ENCODE data around the gene RAD51B. TPM values are rescaled to one million over a fixed set of nuclear protein-coding genes. Genes with fewer than 3 reads are reported as not detected.

RAD51B gene
- total RNA-seq, 1 donor from 2014 or later, result 28.5 TPM

DNA sequence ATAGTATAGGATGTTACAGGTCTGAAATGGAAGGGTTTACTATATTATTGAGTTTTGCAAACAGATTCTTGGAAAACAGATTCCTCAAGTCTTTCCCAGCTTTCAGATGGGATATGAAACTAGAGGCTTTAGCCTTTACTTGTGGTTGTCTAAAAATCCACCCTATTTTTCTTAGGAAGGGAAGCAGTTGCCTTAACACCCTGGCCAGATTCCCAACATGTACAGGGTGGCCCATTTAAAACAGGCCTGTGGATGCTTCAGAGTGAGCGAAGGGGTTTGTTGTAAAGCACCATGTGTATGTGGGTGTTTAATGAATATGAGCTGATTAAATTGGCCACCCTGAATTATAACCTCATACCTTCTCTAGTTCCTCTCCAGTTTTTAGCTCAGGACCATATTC lies 557.4 kb downstream of the RAD51B start:
- intact Hi-C loops (cut with DNase I), result no loop called here
- peak overlapping the region; percentile 66 for H3K27ac ChIP-seq
- no peaks in the 10 kb centered on the region for H3K27me3 ChIP-seq
- no peak for DNase-seq (ENCODE audit: extremely low spot score in 2 of 2)
- H3K9me3 ChIP-seq, result no peaks in the 10 kb centered on the region
- H3K4me3 ChIP-seq, result no peak overlapping the region
- no peaks in the 10 kb centered on the region for H3K36me3 ChIP-seq
- TF ChIP-seq, protein P1, sequence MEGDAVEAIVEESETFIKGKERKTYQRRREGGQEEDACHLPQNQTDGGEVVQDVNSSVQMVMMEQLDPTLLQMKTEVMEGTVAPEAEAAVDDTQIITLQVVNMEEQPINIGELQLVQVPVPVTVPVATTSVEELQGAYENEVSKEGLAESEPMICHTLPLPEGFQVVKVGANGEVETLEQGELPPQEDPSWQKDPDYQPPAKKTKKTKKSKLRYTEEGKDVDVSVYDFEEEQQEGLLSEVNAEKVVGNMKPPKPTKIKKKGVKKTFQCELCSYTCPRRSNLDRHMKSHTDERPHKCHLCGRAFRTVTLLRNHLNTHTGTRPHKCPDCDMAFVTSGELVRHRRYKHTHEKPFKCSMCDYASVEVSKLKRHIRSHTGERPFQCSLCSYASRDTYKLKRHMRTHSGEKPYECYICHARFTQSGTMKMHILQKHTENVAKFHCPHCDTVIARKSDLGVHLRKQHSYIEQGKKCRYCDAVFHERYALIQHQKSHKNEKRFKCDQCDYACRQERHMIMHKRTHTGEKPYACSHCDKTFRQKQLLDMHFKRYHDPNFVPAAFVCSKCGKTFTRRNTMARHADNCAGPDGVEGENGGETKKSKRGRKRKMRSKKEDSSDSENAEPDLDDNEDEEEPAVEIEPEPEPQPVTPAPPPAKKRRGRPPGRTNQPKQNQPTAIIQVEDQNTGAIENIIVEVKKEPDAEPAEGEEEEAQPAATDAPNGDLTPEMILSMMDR (IDR thresholded peaks at IDR 0.05), result no peak
- peaks cover 40% of the 10 kb centered on the region for H3K4me1 ChIP-seq

DNA sequence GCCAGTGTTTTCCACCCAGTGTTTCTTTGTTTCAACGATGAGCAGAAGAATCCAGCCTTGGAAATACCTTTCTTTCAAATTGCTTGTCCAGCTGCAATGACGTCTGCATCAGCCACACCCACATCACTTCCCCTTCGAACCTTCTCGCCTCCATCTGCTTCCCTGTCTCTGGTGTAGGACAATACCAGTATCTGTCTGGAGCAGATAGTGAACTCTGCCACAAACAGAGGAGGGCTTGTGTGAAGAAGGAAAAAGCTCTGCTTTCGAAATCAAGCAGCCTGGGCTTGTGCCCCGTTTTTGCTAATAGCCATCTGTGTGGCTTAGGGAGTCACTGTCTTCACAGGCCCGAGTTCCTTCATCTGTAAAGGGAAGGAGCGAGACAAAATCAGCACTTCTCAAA lies 557.9 kb downstream of the RAD51B start:
- H3K4me3 ChIP-seq, result no peak overlapping the region
- TF ChIP-seq POLR2A (IDR thresholded peaks at IDR 0.05) (no peak), POLR2AphosphoS5 (IDR thresholded peaks at IDR 0.05; ENCODE audit: insufficient read depth in 1 of 2, low read depth in 1 of 2) (peak in 1 of 2 donors; percentile 57)
- TF ChIP-seq, protein P1 (IDR thresholded peaks at IDR 0.05), result no peak
- no peak for DNase-seq (ENCODE audit: extremely low spot score in 2 of 2)
- intact Hi-C loops (cut with DNase I), result no loop called here
- H3K27ac ChIP-seq, result peak overlapping the region; percentile 66
- no peaks in the 10 kb centered on the region for H3K36me3 ChIP-seq
- H3K27me3 ChIP-seq, result no peaks in the 10 kb centered on the region
- peaks cover 40% of the 10 kb centered on the region for H3K4me1 ChIP-seq
- H3K9me3 ChIP-seq, result no peaks in the 10 kb centered on the region

DNA sequence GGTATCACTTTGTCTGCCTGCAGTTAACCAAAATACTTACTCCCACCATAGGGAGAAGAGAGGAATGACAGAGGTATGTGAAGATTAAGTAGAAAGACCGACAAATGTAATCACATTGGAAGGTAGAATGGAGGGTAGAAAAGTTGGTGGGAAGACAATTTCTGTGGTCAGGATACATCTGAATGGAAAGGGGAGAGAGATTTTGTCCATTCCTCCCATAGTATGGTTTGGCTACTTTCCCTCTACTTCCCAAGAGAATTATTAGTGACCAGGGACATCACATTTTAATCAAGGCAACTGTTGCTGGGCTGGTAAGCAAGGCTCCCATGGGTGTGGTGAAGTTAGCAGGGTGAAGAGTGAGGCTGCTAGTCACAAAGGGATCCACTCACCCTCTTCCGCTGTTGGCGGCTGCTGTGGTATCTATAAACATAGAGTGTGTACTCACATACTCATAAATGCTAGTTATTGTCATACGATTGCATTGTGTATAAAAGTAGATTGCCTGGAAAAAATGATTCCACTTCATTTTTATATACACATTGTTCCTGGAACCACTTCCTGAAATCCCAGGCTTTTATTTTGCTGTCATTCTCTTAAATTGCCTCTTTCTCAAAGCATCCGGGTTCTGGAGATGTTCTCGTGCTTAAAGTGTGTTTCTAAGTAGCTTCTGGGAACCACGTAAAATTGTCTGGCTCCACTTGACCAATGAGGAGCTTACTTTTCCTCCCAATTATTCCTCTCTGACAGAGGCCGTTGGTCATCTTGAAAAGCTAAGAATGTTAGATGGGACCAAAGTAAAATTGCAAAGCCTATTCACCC lies 560.1 kb downstream of the RAD51B start:
- intact Hi-C loops (cut with DNase I), result no loop called here
- Histone ChIP-seq H3K4me1 (peaks cover 40% of the 10 kb centered on the region), H3K36me3 (no peaks in the 10 kb centered on the region), H3K27me3 (no peaks in the 10 kb centered on the region), H3K9me3 (no peaks in the 10 kb centered on the region), H3K4me3 (no peak overlapping the region), H3K27ac (peak overlapping the region; percentile 40)
- DNase-seq (ENCODE audit: extremely low spot score in 2 of 2), result no peak
- peak in 1 of 2 donors; percentile 27 for TF ChIP-seq POLR2AphosphoS5 (IDR thresholded peaks at IDR 0.05; ENCODE audit: insufficient read depth in 1 of 2, low read depth in 1 of 2)
- TF ChIP-seq, protein P1 (IDR thresholded peaks at IDR 0.05), result no peak
- TF ChIP-seq POLR2A (IDR thresholded peaks at IDR 0.05), result no peak

DNA sequence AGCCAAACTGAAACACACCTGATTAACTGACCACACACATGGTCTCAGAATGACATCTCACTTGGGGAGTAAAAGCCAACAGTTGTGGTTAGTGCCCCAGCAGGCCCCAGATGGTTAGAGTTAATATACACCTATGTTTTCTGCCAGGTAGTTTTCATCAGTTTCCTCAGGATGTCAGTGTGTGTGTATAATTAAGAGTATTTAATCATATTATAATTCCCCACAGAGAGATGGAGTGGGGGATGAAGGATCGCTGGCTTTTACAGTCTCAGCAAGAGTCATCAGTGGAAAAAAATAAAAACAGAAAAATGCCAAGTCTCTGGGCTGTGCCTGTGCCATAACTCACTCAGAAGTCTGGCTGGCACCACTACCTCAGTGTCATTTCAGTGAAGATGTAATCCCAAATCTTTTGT lies 560.8 kb downstream of the RAD51B start:
- no peak for DNase-seq (ENCODE audit: extremely low spot score in 2 of 2)
- H3K9me3 ChIP-seq, result no peaks in the 10 kb centered on the region
- intact Hi-C loops (cut with DNase I), result no loop called here
- no peak for TF ChIP-seq POLR2A (IDR thresholded peaks at IDR 0.05)
- no peak for TF ChIP-seq POLR2AphosphoS5 (IDR thresholded peaks at IDR 0.05; ENCODE audit: insufficient read depth in 1 of 2, low read depth in 1 of 2)
- TF ChIP-seq, protein P1 (IDR thresholded peaks at IDR 0.05), result no peak
- H3K36me3 ChIP-seq, result no peaks in the 10 kb centered on the region
- peak overlapping the region; percentile 40 for H3K27ac ChIP-seq
- peaks cover 40% of the 10 kb centered on the region for H3K4me1 ChIP-seq
- no peak overlapping the region for H3K4me3 ChIP-seq
- no peaks in the 10 kb centered on the region for H3K27me3 ChIP-seq

DNA sequence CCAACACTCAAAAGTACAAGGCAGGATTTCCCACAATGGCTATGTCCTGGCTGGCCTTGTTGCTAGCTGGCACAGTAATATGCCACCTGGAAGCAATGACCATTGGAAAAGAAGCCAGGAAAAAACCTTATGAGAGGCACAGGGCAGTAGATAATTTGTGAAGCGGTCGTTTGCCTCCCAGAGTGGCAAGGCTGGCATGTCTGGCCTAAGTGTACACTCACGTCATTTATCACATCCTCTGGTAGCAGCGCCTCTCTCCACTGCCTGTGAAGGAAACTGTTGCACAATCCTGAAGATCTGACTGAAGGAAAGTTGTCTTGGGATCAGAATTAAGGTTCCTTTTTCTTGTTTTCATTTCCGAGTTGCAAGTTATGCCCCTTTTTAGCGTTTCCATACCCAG lies 564.8 kb downstream of the RAD51B start:
- Histone ChIP-seq H3K9me3 (no peaks in the 10 kb centered on the region), H3K27ac (no peak overlapping the region), H3K4me3 (no peak overlapping the region), H3K27me3 (no peaks in the 10 kb centered on the region), H3K4me1 (peaks cover 19% of the 10 kb centered on the region), H3K36me3 (no peaks in the 10 kb centered on the region)
- TF ChIP-seq POLR2AphosphoS5 (IDR thresholded peaks at IDR 0.05; ENCODE audit: insufficient read depth in 1 of 2, low read depth in 1 of 2), result peak in 1 of 2 donors; percentile 38
- TF ChIP-seq, protein P1 (IDR thresholded peaks at IDR 0.05), result no peak
- no peak for DNase-seq (ENCODE audit: extremely low spot score in 2 of 2)
- intact Hi-C loops (cut with DNase I), result no loop called here

Measured in vagina (tissue), 2 donors.